Left lobe of liver (tissue), 2 donors: ENCODE data around the gene ABHD16B. TPM values are rescaled to one million over a fixed set of nuclear protein-coding genes. Genes with fewer than 3 reads are reported as not detected.
A peak's percentile ranks its signal among the peaks of the same experiment; 100 is the strongest.

ENCODE experiments used
- ATAC-seq: fragments of 200-7000 bp; cut with Tn5 transposase; one replicate; pipeline ENCODE4 v1.9.1; 2020; ENCODE audit warnings: mild to moderate bottlenecking, moderate library complexity
- DNase-seq: peaks from one replicate; pipeline ENCODE4 v3.0.0-alpha.2; 2020; ENCODE audit warnings: low spot score
- total RNA-seq: library from RNA; stranded (reverse); gene quantifications from one replicate; pipeline ENCODE4 v1.2.1, GENCODE V29; 2021
- donor health status: DM: no; HTN: no; CAD: no; lungs with moderate emphysema.
- donor health status: DM: no; HTN: yes; CAD: no.

The ABHD16B gene
- total RNA-seq, 1 donor from 2014 or later = not detected

DNA sequence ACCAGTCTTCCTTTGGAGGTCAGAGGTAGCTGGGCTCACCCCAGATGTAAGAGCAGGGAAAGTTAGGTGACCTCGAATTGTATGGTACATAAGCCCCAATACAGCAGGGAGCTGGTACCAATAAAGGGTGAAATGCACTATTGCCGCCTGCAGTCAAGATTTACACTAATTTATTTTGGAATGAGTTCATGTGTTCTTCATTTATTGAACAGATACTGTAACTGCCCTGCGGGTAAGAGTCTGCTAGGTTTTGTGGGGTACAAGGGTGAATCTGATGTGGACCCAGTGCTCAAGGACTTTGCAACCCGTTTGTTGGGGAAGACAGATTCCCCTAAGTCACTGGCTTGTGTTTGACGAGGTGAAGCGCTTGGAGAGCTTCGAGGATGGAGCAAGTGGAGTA is 31.1 kb downstream of the ABHD16B start:
- no peak for ATAC-seq
- DNase-seq = no peak

- DNase-seq = no peak
- ATAC-seq = no peak
Measured at GRCh38 chr20:63893999-63894357, 32.7 kb downstream of the ABHD16B start.

- peak; percentile 99 for DNase-seq
- ATAC-seq = peak; percentile 92
Measured at GRCh38 chr20:63894358-63895201, 33.3 kb downstream of the ABHD16B start, which contains the start of gene DNAJC5. TSS of gene DNAJC5 (plus strand) at chr20:63895126. CDS start at chr20:63928346, 33,220 bp downstream.

GRCh38 chr20:63895202-63895951 is 34.1 kb downstream of the ABHD16B start:
- ATAC-seq (no peak), DNase-seq (no peak)

- DNase-seq (no peak), ATAC-seq (no peak)
Measured at GRCh38 chr20:63895952-63896263, 34.6 kb downstream of the ABHD16B start.

DNA sequence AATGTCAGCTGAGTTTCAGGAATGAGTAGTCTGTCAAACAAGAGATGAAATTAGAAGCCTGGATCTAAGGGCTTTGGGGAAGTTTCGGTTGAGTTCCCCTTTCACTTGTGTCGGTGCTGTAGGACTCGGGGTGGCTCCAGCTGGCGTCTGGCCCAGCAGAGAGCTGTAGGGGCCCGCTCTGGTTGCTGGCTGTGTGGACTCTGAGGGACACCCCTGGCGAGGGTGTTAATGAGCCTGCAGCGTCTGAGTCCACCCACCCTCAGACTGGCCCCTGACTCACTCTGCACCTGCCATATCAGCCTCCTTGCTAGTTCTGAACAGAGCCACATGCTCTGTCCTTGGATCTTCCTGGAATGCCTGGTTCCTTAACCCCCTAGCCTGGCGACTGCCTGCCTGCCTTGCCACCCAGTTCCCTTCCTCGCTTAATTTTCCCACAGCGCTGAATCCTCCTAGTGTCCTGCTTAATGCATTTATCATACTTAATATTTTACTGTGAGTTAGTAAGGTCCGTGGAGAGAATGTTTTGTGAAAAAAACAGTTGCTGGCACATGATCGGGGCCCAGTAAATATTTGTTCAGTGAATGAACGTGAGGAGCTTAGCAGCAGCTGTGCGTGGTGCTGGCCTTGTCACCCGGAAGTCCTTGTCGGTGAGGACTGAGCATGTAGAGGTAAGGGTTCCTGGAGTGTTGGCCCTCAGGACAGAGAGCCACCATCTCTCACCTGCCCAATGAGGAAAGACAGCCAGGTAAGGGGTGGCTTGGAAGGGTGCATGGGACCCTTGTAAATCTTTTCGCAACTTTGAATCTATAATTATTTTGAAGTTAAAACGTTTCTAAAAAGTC is 35.2 kb downstream of the ABHD16B start:
- DNase-seq = peak; percentile 76
- peak; percentile 45 for ATAC-seq

- ATAC-seq = no peak
- no peak for DNase-seq
Measured at GRCh38 chr20:63897978-63898561, 36.8 kb downstream of the ABHD16B start.

GRCh38 chr20:63898882-63899558 is 37.7 kb downstream of the ABHD16B start:
- DNase-seq = no peak
- ATAC-seq = no peak

- DNase-seq = no peak
Measured at GRCh38 chr20:63900413-63900812, 39.1 kb downstream of the ABHD16B start.

GRCh38 chr20:63903796-63904561 is 42.7 kb downstream of the ABHD16B start:
- DNase-seq = no peak
- no peak for ATAC-seq

More at GRCh38 chr20:63900413-63900812, 39.1 kb downstream of the ABHD16B start:
- ATAC-seq = no peak

DNA sequence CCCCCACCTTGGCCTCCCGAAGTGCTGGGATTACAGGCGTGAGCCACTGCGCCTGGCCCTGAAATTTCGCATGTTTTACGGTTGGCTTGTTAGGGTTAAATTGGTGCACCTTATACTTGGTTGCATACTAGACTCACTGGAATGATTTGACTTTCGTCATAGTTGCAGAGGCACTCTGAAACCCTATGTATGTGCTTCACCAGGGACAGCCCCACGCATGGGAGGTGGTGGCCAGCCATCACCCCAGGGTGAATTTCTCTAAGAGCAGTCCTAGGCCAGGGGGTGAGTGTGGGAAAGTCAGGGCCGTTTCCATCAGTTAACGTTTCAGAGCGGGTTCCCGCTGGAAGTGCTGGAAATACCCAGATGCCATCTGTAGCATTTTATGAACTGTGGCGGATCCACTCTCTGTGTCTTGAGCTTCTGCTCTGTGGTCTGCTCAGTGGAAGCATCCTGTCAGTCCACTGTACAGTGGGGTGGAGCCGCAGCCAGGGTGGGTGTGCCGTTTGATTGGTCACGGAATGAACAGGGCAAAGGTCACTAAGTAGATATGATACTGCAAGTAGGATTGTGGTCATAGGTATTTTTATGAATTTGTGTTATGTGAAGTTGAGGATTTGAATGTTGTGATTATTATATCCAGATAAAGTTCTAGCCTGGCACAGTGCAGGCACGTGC is 46.8 kb downstream of the ABHD16B start:
- peak; percentile 77 for ATAC-seq

DNA sequence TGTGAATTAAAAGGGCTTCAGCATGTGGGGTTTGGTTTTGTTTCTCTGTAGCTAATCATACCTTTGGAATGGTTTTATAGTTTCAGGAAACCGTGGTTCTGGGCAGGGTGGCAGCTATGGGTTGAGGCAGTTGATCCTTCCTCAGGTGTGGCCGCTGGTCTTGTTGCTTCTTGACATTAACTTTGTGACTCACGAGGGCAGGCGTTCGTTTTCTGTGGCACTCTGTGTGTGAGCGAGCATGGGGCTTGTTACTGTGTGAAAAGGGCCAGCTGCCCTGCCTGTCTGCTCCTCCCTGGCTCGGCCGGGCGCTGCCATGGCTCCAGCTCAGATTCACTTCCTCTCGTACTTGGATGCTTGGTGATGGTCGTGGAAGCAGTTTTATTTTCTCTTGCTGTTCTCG is 49.9 kb downstream of the ABHD16B start:
- no peak for DNase-seq
- no peak for ATAC-seq

More for the DNA sequence above, 46.8 kb downstream of the ABHD16B start:
- no peak for DNase-seq

Other genes starting within 250 kb of the ABHD16B start
- gene GMEB2, start 234.4 kb upstream of the ABHD16B start, total RNA-seq = 4.5 TPM
- 1.5 TPM for gene STMN3, start 208.1 kb upstream of the ABHD16B start, total RNA-seq
- 13.8 TPM for gene RTEL1, start 203.2 kb upstream of the ABHD16B start, total RNA-seq
- 0.40 TPM for gene TNFRSF6B, start 164.8 kb upstream of the ABHD16B start, total RNA-seq
- gene ARFRP1, start 153.5 kb upstream of the ABHD16B start, total RNA-seq = 23.6 TPM
- 64.1 TPM for gene ZGPAT, start 153.5 kb upstream of the ABHD16B start, total RNA-seq
- gene LIME1, start 124.8 kb upstream of the ABHD16B start, total RNA-seq = 122 TPM
- gene SLC2A4RG, start 121.7 kb upstream of the ABHD16B start, total RNA-seq = 195 TPM
- 4.7 TPM for gene ZBTB46, start 30.2 kb upstream of the ABHD16B start, total RNA-seq
- 17.3 TPM for gene TPD52L2, start 3.8 kb downstream of the ABHD16B start, total RNA-seq
- 17.8 TPM for gene DNAJC5, start 33.6 kb downstream of the ABHD16B start, total RNA-seq
- gene UCKL1, start 94.9 kb downstream of the ABHD16B start, total RNA-seq = 20.2 TPM
- gene ZNF512B, start 108.4 kb downstream of the ABHD16B start, total RNA-seq = 21.4 TPM
- gene SAMD10, start 118.1 kb downstream of the ABHD16B start, total RNA-seq = 3.5 TPM
- gene PRPF6, start 119.6 kb downstream of the ABHD16B start, total RNA-seq = 24.2 TPM
- gene C20orf204, start 174.7 kb downstream of the ABHD16B start, total RNA-seq = 0.68 TPM
- 8.1 TPM for gene SOX18, start 188.1 kb downstream of the ABHD16B start, total RNA-seq
- gene TCEA2, start 201.7 kb downstream of the ABHD16B start, total RNA-seq = 49.2 TPM
- 4.6 TPM for gene RGS19, start 218.0 kb downstream of the ABHD16B start, total RNA-seq
- gene OPRL1, start 218.6 kb downstream of the ABHD16B start, total RNA-seq = 0.15 TPM
- not detected for gene LKAAEAR1, start 222.9 kb downstream of the ABHD16B start, total RNA-seq
- not detected for gene NPBWR2, start 246.1 kb downstream of the ABHD16B start, total RNA-seq